ENCODE results near the gene OLFML2A. TPM values are rescaled to one million over a fixed set of nuclear protein-coding genes. Genes with fewer than 3 reads are reported as not detected.

OLFML2A gene
- total and polyA plus RNA-seq, 2 of the 13 experiments (the other 11 are each of a cell fraction or from before 2014, with no cell fraction given): 0.01 to 0.02 TPM

DNA sequence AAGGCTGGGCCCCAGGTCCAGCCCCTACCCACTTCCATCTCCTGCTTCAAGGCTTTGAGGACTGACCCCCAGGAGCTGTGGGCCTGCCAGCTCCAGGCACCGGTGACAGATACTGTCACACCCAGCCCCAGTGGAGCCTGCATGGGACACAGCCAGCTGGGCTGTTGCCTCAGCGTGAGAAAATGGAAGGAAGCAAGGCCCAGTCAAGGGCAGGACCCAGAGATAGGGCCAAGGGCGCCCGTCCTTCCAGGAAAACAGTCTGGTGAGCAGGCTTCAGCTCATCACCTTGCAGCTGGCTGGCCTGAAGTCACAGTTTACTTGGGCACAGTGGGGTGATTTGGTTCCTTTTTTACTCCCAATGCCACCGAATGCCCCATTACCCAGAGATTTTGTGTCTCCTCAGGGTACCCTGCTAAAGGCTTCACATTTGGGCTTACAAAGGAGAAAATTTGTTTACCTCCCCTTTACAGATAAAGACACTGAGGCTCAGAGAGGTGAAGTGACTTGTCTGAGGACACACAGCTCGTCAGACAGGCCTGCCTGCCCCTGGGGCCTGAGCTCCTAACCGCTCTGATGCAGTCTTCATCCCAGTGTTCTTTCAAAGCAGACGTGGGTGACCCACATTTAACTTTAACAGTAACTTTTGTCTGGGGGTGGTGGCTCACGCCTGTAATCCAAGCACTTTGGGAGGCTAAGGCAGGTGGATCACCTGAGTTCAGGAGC is 54.9 kb downstream of the OLFML2A start (continued):
- TF ChIP-seq, protein P1, sequence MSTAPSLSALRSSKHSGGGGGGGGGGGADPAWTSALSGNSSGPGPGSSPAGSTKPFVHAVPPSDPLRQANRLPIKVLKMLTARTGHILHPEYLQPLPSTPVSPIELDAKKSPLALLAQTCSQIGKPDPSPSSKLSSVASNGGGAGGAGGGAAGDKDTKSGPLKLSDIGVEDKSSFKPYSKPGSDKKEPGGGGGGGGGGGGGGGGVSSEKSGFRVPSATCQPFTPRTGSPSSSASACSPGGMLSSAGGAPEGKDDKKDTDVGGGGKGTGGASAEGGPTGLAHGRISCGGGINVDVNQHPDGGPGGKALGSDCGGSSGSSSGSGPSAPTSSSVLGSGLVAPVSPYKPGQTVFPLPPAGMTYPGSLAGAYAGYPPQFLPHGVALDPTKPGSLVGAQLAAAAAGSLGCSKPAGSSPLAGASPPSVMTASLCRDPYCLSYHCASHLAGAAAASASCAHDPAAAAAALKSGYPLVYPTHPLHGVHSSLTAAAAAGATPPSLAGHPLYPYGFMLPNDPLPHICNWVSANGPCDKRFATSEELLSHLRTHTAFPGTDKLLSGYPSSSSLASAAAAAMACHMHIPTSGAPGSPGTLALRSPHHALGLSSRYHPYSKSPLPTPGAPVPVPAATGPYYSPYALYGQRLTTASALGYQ (CRISPR knock-in tag; IDR thresholded peaks at IDR 0.05): no peak
- TF ChIP-seq, protein P2, sequence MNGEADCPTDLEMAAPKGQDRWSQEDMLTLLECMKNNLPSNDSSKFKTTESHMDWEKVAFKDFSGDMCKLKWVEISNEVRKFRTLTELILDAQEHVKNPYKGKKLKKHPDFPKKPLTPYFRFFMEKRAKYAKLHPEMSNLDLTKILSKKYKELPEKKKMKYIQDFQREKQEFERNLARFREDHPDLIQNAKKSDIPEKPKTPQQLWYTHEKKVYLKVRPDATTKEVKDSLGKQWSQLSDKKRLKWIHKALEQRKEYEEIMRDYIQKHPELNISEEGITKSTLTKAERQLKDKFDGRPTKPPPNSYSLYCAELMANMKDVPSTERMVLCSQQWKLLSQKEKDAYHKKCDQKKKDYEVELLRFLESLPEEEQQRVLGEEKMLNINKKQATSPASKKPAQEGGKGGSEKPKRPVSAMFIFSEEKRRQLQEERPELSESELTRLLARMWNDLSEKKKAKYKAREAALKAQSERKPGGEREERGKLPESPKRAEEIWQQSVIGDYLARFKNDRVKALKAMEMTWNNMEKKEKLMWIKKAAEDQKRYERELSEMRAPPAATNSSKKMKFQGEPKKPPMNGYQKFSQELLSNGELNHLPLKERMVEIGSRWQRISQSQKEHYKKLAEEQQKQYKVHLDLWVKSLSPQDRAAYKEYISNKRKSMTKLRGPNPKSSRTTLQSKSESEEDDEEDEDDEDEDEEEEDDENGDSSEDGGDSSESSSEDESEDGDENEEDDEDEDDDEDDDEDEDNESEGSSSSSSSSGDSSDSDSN (CRISPR knock-in tag; IDR thresholded peaks at IDR 0.05): peak; percentile 60; the same call in 1 of the 2 replicates
- TF ChIP-seq ZNF768 (CRISPR knock-in tag; IDR thresholded peaks at IDR 0.05): peak; percentile 96
- TF ChIP-seq, protein P3, sequence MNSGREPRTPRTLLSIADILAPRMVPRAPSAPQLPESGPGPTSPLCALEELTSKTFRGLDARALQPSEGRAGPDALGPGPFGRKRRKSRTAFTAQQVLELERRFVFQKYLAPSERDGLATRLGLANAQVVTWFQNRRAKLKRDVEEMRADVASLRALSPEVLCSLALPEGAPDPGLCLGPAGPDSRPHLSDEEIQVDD (CRISPR knock-in tag; IDR thresholded peaks at IDR 0.05; ENCODE audit: borderline replicate concordance): no peak
- TF ChIP-seq ZNF816 (CRISPR knock-in tag; IDR thresholded peaks at IDR 0.05; ENCODE audit: borderline replicate concordance): no peak
- TF ChIP-seq, protein P4, sequence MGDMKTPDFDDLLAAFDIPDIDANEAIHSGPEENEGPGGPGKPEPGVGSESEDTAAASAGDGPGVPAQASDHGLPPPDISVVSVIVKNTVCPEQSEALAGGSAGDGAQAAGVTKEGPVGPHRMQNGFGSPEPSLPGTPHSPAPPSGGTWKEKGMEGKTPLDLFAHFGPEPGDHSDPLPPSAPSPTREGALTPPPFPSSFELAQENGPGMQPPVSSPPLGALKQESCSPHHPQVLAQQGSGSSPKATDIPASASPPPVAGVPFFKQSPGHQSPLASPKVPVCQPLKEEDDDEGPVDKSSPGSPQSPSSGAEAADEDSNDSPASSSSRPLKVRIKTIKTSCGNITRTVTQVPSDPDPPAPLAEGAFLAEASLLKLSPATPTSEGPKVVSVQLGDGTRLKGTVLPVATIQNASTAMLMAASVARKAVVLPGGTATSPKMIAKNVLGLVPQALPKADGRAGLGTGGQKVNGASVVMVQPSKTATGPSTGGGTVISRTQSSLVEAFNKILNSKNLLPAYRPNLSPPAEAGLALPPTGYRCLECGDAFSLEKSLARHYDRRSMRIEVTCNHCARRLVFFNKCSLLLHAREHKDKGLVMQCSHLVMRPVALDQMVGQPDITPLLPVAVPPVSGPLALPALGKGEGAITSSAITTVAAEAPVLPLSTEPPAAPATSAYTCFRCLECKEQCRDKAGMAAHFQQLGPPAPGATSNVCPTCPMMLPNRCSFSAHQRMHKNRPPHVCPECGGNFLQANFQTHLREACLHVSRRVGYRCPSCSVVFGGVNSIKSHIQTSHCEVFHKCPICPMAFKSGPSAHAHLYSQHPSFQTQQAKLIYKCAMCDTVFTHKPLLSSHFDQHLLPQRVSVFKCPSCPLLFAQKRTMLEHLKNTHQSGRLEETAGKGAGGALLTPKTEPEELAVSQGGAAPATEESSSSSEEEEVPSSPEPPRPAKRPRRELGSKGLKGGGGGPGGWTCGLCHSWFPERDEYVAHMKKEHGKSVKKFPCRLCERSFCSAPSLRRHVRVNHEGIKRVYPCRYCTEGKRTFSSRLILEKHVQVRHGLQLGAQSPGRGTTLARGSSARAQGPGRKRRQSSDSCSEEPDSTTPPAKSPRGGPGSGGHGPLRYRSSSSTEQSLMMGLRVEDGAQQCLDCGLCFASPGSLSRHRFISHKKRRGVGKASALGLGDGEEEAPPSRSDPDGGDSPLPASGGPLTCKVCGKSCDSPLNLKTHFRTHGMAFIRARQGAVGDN (CRISPR knock-in tag; IDR thresholded peaks at IDR 0.05): 0 out of 2 replicates have a peak, but pooled peaks have one; percentile 14

Data from HepG2 (cell line).